Measurements from ENCODE around the gene FANCM.

The FANCM gene

GRCh38 chr14:45198551-45198950, 62.8 kb downstream of the FANCM start:
- no peak overlapping the region for H2AFZ ChIP-seq (ENCODE audit: low read depth, low read length)
- H2BK5ac ChIP-seq (ENCODE audit: low read depth, low read length, poor library complexity, severe bottlenecking): no peak overlapping the region
- no peak overlapping the region for H2BK15ac ChIP-seq (ENCODE audit: low read depth, poor library complexity, severe bottlenecking)
- peaks cover 0 to 10% of the 10 kb centered on the region in 2 experiments for H3K36me3 ChIP-seq (ENCODE audit: control insufficient read depth in 1 of 2, insufficient read depth in 2 of 2, low read depth in 1 of 2, low read length in 2 of 2)
- no peak overlapping the region for H3K14ac ChIP-seq (ENCODE audit: low read length in 2 of 2)
- 100% methylated on average over 3 of the region's 3 CpGs for WGBS
- H2BK120ac ChIP-seq (ENCODE audit: low read depth, low read length): no peak overlapping the region
- no peak overlapping the region for H3K27ac ChIP-seq (ENCODE audit: low read length, poor library complexity, severe bottlenecking)
- H4K91ac ChIP-seq (ENCODE audit: low read length): no peak overlapping the region
- H3K18ac ChIP-seq (ENCODE audit: low read depth in 1 of 2, low read length in 2 of 2): no peak overlapping the region
- no peak overlapping the region for H2BK12ac ChIP-seq (ENCODE audit: low read length in 2 of 2)
- H3K4ac ChIP-seq (ENCODE audit: low read depth in 1 of 2, low read length in 2 of 2): no peak overlapping the region
- H3K4me3 ChIP-seq (ENCODE audit: insufficient read depth in 1 of 2, low read depth in 1 of 2, low read length in 2 of 2): no peak overlapping the region
- H3K9ac ChIP-seq (ENCODE audit: low read length): peak overlapping the region; percentile 40
- no peak overlapping the region for H3K4me2 ChIP-seq (ENCODE audit: low read length, poor library complexity, severe bottlenecking)
- H3K27me3 ChIP-seq (ENCODE audit: control insufficient read depth in 1 of 2, insufficient read depth in 1 of 2, low read length in 2 of 2): no peaks in the 10 kb centered on the region
- no peaks in the 10 kb centered on the region for H3K4me1 ChIP-seq (ENCODE audit: control insufficient read depth, insufficient read depth, low read depth, low read length)
- DNase-seq: no peak
- H2AK5ac ChIP-seq (ENCODE audit: low read length, severe bottlenecking): no peak overlapping the region
- no peak overlapping the region for H3K23ac ChIP-seq (ENCODE audit: low read length in 2 of 2)
- peaks cover 2% of the 10 kb centered on the region for H3K79me1 ChIP-seq (replicated peaks; ENCODE audit: low read length, poor library complexity, severe bottlenecking)
- no peak overlapping the region for H4K8ac ChIP-seq (ENCODE audit: low read length)
- no peaks in the 10 kb centered on the region for H3K9me3 ChIP-seq (ENCODE audit: control insufficient read depth, low read length)

GRCh38 chr14:45199230-45199629, 63.5 kb downstream of the FANCM start:
- Histone ChIP-seq H4K8ac (ENCODE audit: low read length) (no peak overlapping the region), H3K79me1 (replicated peaks; ENCODE audit: low read length, poor library complexity, severe bottlenecking) (peaks cover 2% of the 10 kb centered on the region), H3K9me3 (ENCODE audit: control insufficient read depth, low read length) (no peaks in the 10 kb centered on the region), H2BK5ac (ENCODE audit: low read depth, low read length, poor library complexity, severe bottlenecking) (no peak overlapping the region), H3K4me2 (ENCODE audit: low read length, poor library complexity, severe bottlenecking) (no peak overlapping the region), H2AK5ac (ENCODE audit: low read length, severe bottlenecking) (no peak overlapping the region), H3K4ac (ENCODE audit: low read depth in 1 of 2, low read length in 2 of 2) (no peak overlapping the region), H2AFZ (ENCODE audit: low read depth, low read length) (no peak overlapping the region), H3K27me3 (ENCODE audit: control insufficient read depth in 1 of 2, insufficient read depth in 1 of 2, low read length in 2 of 2) (no peaks in the 10 kb centered on the region), H2BK15ac (ENCODE audit: low read depth, poor library complexity, severe bottlenecking) (no peak overlapping the region), H3K27ac (ENCODE audit: low read length, poor library complexity, severe bottlenecking) (no peak overlapping the region), H3K23ac (ENCODE audit: low read length in 2 of 2) (no peak overlapping the region), H3K18ac (ENCODE audit: low read depth in 1 of 2, low read length in 2 of 2) (no peak overlapping the region), H2BK120ac (ENCODE audit: low read depth, low read length) (no peak overlapping the region), H3K4me3 (ENCODE audit: insufficient read depth in 1 of 2, low read depth in 1 of 2, low read length in 2 of 2) (no peak overlapping the region), H3K36me3 (ENCODE audit: control insufficient read depth in 1 of 2, insufficient read depth in 2 of 2, low read depth in 1 of 2, low read length in 2 of 2) (peaks cover 0 to 11% of the 10 kb centered on the region in 2 experiments), H3K14ac (ENCODE audit: low read length in 2 of 2) (no peak overlapping the region), H3K9ac (ENCODE audit: low read length) (peak overlapping the region; percentile 40), H4K91ac (ENCODE audit: low read length) (no peak overlapping the region), H3K4me1 (ENCODE audit: control insufficient read depth, insufficient read depth, low read depth, low read length) (no peaks in the 10 kb centered on the region), H2BK12ac (ENCODE audit: low read length in 2 of 2) (no peak overlapping the region)
- no CpG with 5 or more reads among the region's 1 CpG for WGBS
- DNase-seq: peak; percentile 33

GRCh38 chr14:45201905-45202304, 66.2 kb downstream of the FANCM start:
- Histone ChIP-seq H3K4me3 (ENCODE audit: insufficient read depth in 1 of 2, low read depth in 1 of 2, low read length in 2 of 2) (no peak overlapping the region), H3K79me1 (replicated peaks; ENCODE audit: low read length, poor library complexity, severe bottlenecking) (peaks cover 2% of the 10 kb centered on the region), H2BK120ac (ENCODE audit: low read depth, low read length) (no peak overlapping the region), H4K91ac (ENCODE audit: low read length) (no peak overlapping the region), H3K9me3 (ENCODE audit: control insufficient read depth, low read length) (no peaks in the 10 kb centered on the region), H3K27ac (ENCODE audit: low read length, poor library complexity, severe bottlenecking) (no peak overlapping the region), H3K23ac (ENCODE audit: low read length in 2 of 2) (no peak overlapping the region), H3K14ac (ENCODE audit: low read length in 2 of 2) (no peak overlapping the region), H3K9ac (ENCODE audit: low read length) (no peak overlapping the region), H2AFZ (ENCODE audit: low read depth, low read length) (no peak overlapping the region), H2BK12ac (ENCODE audit: low read length in 2 of 2) (no peak overlapping the region), H3K4me1 (ENCODE audit: control insufficient read depth, insufficient read depth, low read depth, low read length) (no peaks in the 10 kb centered on the region), H2BK5ac (ENCODE audit: low read depth, low read length, poor library complexity, severe bottlenecking) (no peak overlapping the region), H3K36me3 (ENCODE audit: control insufficient read depth in 1 of 2, insufficient read depth in 2 of 2, low read depth in 1 of 2, low read length in 2 of 2) (peaks cover 0 to 29% of the 10 kb centered on the region in 2 experiments), H2AK5ac (ENCODE audit: low read length, severe bottlenecking) (no peak overlapping the region), H3K18ac (ENCODE audit: low read depth in 1 of 2, low read length in 2 of 2) (no peak overlapping the region), H4K8ac (ENCODE audit: low read length) (no peak overlapping the region), H3K4me2 (ENCODE audit: low read length, poor library complexity, severe bottlenecking) (no peak overlapping the region), H3K4ac (ENCODE audit: low read depth in 1 of 2, low read length in 2 of 2) (no peak overlapping the region), H3K27me3 (ENCODE audit: control insufficient read depth in 1 of 2, insufficient read depth in 1 of 2, low read length in 2 of 2) (no peaks in the 10 kb centered on the region), H2BK15ac (ENCODE audit: low read depth, poor library complexity, severe bottlenecking) (no peak overlapping the region)
- WGBS: no CpG with 5 or more reads among the region's 1 CpG
- peak; percentile 21 for DNase-seq

GRCh38 chr14:45204241-45204640, 68.5 kb downstream of the FANCM start:
- Histone ChIP-seq H3K4ac (ENCODE audit: low read depth in 1 of 2, low read length in 2 of 2) (no peak overlapping the region), H3K4me2 (ENCODE audit: low read length, poor library complexity, severe bottlenecking) (no peak overlapping the region), H3K27me3 (ENCODE audit: control insufficient read depth in 1 of 2, insufficient read depth in 1 of 2, low read length in 2 of 2) (no peaks in the 10 kb centered on the region), H2AFZ (ENCODE audit: low read depth, low read length) (no peak overlapping the region), H4K8ac (ENCODE audit: low read length) (no peak overlapping the region), H2BK12ac (ENCODE audit: low read length in 2 of 2) (no peak overlapping the region), H2AK5ac (ENCODE audit: low read length, severe bottlenecking) (no peak overlapping the region), H3K9me3 (ENCODE audit: control insufficient read depth, low read length) (no peaks in the 10 kb centered on the region), H4K91ac (ENCODE audit: low read length) (no peak overlapping the region), H3K9ac (ENCODE audit: low read length) (no peak overlapping the region), H3K4me1 (ENCODE audit: control insufficient read depth, insufficient read depth, low read depth, low read length) (no peaks in the 10 kb centered on the region), H2BK120ac (ENCODE audit: low read depth, low read length) (no peak overlapping the region), H3K4me3 (ENCODE audit: insufficient read depth in 1 of 2, low read depth in 1 of 2, low read length in 2 of 2) (no peak overlapping the region), H3K18ac (ENCODE audit: low read depth in 1 of 2, low read length in 2 of 2) (no peak overlapping the region), H3K27ac (ENCODE audit: low read length, poor library complexity, severe bottlenecking) (no peak overlapping the region), H3K23ac (ENCODE audit: low read length in 2 of 2) (no peak overlapping the region), H2BK5ac (ENCODE audit: low read depth, low read length, poor library complexity, severe bottlenecking) (no peak overlapping the region), H2BK15ac (ENCODE audit: low read depth, poor library complexity, severe bottlenecking) (no peak overlapping the region), H3K36me3 (ENCODE audit: control insufficient read depth in 1 of 2, insufficient read depth in 2 of 2, low read depth in 1 of 2, low read length in 2 of 2) (peaks cover 0 to 37% of the 10 kb centered on the region in 2 experiments), H3K79me1 (replicated peaks; ENCODE audit: low read length, poor library complexity, severe bottlenecking) (peaks cover 2% of the 10 kb centered on the region), H3K14ac (ENCODE audit: low read length in 2 of 2) (no peak overlapping the region)
- no peak for DNase-seq
